Upper lobe of left lung (tissue), 6 donors: ENCODE measurements around the gene DDX31. TPM values are rescaled to one million over a fixed set of nuclear protein-coding genes. Genes with fewer than 3 reads are reported as not detected.

ENCODE experiments used
- ATAC-seq, 2 donors: fragments of 200-7000 bp; cut with Tn5 transposase; one replicate each; pipeline ENCODE4 v1.9.1; 2022; ENCODE audit warnings: mild to moderate bottlenecking in 2 of 2, moderate library complexity in 2 of 2; ENCODE audit not compliant: low FRiP score in 2 of 2
- DNase-seq, 2 donors: peaks; one replicate each; pipeline ENCODE4 v3.0.0-alpha.2; 2019 to 2020
- H3K27ac ChIP-seq, 4 donors: fragments of 200-600 bp; sonication (generic); one replicate each; pipeline ENCODE4 v1.5.1; 2016 to 2019
- H3K27me3 ChIP-seq, 4 donors: fragments of 200-600 bp; sonication (generic); one replicate each; pipeline ENCODE4 v1.5.1; 2017 to 2019
- H3K36me3 ChIP-seq, 4 donors: fragments of 200-600 bp; sonication (generic); one replicate each; pipeline ENCODE4 v1.5.1; 2016 to 2019
- H3K4me1 ChIP-seq, 4 donors: fragments of 200-600 bp; sonication (generic); one replicate each; pipeline ENCODE4 v1.5.1; 2018 to 2019
- H3K4me3 ChIP-seq, 4 donors: fragments of 200-600 bp; sonication (generic); one replicate each; pipeline ENCODE4 v1.5.1; 2017 to 2019; ENCODE audit warnings: mild to moderate bottlenecking in 2 of 4, moderate library complexity in 1 of 4
- H3K9me3 ChIP-seq, 4 donors: fragments of 200-600 bp; sonication (generic); one replicate each; pipeline ENCODE4 v1.5.1; 2018 to 2019
- EP300 ChIP-seq, 4 donors: sonication (generic); formaldehyde crosslinking; IDR thresholded peaks; one replicate each; pipeline ENCODE4 v1.5.1; 2017; ENCODE audit warnings: antibody characterized with exemption in 4 of 4, control low read depth in 2 of 4
- POLR2A ChIP-seq, 4 donors: fragments of 450-650 bp; IDR thresholded peaks; one replicate each; pipeline ENCODE4 v1.5.1; 2016 to 2017; ENCODE audit warnings: antibody characterized with exemption in 4 of 4, mild to moderate bottlenecking in 2 of 4
- POLR2AphosphoS5 ChIP-seq, 2 donors: sonication (generic); formaldehyde crosslinking; IDR thresholded peaks; one replicate each; pipeline ENCODE4 v1.5.1; 2017; ENCODE audit warnings: antibody characterized with exemption in 2 of 2
- WGBS, 2 donors: methylation state at CpG; one replicate each; pipeline ENCODE4 v1.1.5; 2017 to 2018; 5-methylcytosine and 5-hydroxymethylcytosine counted together
- total RNA-seq, 6 donors: library from RNA; depleted of rRNA in 4 of 6; stranded (reverse); fragments of >200 nt in 4 of 6; gene quantifications; one replicate each; pipeline versions ENCODE4 v1.1.0 to v1.2.1, GENCODE V29; 2016 to 2021
- TF ChIP-seq, protein P1 (sequence below), 6 experiments: fragments of 450-650 bp in 4 of 6; fragments of 200-600 bp in 2 of 6; sonication (generic) in 2 of 6; IDR thresholded peaks; one replicate each; pipeline ENCODE4 v1.5.1; 2016 to 2019; ENCODE audit warnings: antibody characterized with exemption in 6 of 6
- donor health status: DM: no; HTN: no; CAD: no; lungs with moderate emphysema.
- donor health status: DM: no; HTN: yes; CAD: no; lungs with severe emphysema.

Gene DDX31
- total RNA-seq, 6 donors from 2014 or later: 13.5 to 22.1 (median 18.8) TPM

DNA sequence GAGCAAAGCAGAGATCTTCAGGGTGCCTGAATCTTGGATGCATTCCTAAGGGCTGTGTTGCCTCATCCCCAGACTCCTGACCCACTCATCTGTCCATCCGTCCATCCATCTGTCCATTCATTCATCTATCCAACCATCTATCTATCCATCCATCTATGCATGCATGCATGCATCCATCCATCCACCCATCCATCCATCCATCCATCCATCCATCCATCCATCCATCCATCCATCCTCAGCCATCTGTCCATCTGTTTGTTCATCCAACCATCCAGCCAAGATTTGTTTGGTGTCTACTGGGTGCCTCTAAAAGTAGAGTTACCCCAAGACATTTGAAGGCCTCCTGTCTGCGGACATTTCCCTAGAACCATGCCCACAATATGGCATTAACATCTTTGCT lies 115.0 kb downstream of the DDX31 start:
- TF ChIP-seq EP300 (IDR thresholded peaks at IDR 0.05): no peak
- no peak for TF ChIP-seq POLR2A (IDR thresholded peaks at IDR 0.05)
- TF ChIP-seq POLR2AphosphoS5 (IDR thresholded peaks at IDR 0.05): no peak
- TF ChIP-seq, protein P1, sequence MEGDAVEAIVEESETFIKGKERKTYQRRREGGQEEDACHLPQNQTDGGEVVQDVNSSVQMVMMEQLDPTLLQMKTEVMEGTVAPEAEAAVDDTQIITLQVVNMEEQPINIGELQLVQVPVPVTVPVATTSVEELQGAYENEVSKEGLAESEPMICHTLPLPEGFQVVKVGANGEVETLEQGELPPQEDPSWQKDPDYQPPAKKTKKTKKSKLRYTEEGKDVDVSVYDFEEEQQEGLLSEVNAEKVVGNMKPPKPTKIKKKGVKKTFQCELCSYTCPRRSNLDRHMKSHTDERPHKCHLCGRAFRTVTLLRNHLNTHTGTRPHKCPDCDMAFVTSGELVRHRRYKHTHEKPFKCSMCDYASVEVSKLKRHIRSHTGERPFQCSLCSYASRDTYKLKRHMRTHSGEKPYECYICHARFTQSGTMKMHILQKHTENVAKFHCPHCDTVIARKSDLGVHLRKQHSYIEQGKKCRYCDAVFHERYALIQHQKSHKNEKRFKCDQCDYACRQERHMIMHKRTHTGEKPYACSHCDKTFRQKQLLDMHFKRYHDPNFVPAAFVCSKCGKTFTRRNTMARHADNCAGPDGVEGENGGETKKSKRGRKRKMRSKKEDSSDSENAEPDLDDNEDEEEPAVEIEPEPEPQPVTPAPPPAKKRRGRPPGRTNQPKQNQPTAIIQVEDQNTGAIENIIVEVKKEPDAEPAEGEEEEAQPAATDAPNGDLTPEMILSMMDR (IDR thresholded peaks at IDR 0.05): no peak
- no peaks in the 10 kb centered on the region for H3K4me1 ChIP-seq
- no peak overlapping the region for H3K4me3 ChIP-seq
- WGBS, 2 donors: 86 to 88% methylated on average over 2 of the region's 2 CpGs
- ATAC-seq (no peak), DNase-seq (no peak)
- no peaks in the 10 kb centered on the region for H3K27me3 ChIP-seq
- no peaks in the 10 kb centered on the region for H3K36me3 ChIP-seq
- H3K9me3 ChIP-seq: no peaks in the 10 kb centered on the region
- no peak overlapping the region for H3K27ac ChIP-seq

DNA sequence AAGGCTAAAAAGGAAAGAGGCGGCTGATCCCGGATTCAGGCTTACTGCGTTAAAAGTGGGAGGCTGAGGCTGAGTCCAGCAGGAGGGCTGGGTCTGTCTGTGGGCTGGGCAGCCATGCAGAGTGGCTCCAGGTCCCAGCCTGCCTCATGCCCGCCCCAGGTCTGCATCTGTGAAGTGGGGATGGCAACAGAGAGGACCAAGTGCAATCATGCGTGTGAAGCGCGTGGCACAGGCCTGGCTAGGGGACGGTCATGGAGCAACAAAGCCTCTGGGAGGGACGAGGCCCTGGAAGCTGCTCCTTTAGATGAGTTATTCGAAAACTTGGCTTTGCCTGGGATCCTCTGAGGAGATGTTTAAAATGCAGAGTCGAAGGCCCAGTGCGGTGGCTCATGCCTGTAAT lies 117.7 kb downstream of the DDX31 start:
- 92 to 93% methylated on average over 12 of the region's 12 CpGs for WGBS, 2 donors
- ATAC-seq (no peak), DNase-seq (no peak)
- H3K4me1 ChIP-seq: no peaks in the 10 kb centered on the region
- no peak overlapping the region for H3K4me3 ChIP-seq
- H3K9me3 ChIP-seq: no peaks in the 10 kb centered on the region
- TF ChIP-seq EP300 (IDR thresholded peaks at IDR 0.05) (no peak), POLR2AphosphoS5 (IDR thresholded peaks at IDR 0.05) (no peak), POLR2A (IDR thresholded peaks at IDR 0.05) (no peak)
- TF ChIP-seq, protein P1 (IDR thresholded peaks at IDR 0.05): no peak
- H3K36me3 ChIP-seq: no peaks in the 10 kb centered on the region
- H3K27ac ChIP-seq: no peak overlapping the region
- H3K27me3 ChIP-seq: no peaks in the 10 kb centered on the region

DNA sequence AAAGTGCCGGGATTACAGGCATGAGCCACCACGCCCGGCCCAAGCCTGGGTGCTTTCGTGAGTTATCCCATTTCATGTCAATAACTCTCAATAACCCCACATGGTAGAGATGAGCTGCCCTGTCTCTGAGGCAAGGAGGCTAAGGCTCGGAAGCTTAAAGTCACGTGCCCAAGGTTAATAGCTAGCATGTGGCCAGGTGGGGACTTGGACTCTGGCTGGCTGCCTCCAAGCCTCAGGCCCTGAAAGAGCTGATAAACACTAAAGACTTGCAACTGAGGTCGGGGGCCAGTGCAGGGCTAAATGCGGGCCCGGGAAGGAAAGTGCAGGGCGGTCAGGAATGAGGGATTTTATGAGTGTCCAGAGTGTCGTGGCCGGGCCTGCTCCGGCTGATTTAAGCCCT lies 118.2 kb downstream of the DDX31 start:
- Histone ChIP-seq H3K27ac (no peak overlapping the region), H3K36me3 (no peaks in the 10 kb centered on the region), H3K27me3 (no peaks in the 10 kb centered on the region), H3K4me3 (no peak overlapping the region), H3K4me1 (peaks cover 0 to 2% (median 0%) of the 10 kb centered on the region in 4 donors), H3K9me3 (no peaks in the 10 kb centered on the region)
- no peak for ATAC-seq
- 82 to 89% methylated on average over 13 of the region's 13 CpGs for WGBS, 2 donors
- TF ChIP-seq POLR2AphosphoS5 (IDR thresholded peaks at IDR 0.05) (no peak), POLR2A (IDR thresholded peaks at IDR 0.05) (no peak), EP300 (IDR thresholded peaks at IDR 0.05) (no peak)
- TF ChIP-seq, protein P1 (IDR thresholded peaks at IDR 0.05): no peak
- no peak for DNase-seq

DNA sequence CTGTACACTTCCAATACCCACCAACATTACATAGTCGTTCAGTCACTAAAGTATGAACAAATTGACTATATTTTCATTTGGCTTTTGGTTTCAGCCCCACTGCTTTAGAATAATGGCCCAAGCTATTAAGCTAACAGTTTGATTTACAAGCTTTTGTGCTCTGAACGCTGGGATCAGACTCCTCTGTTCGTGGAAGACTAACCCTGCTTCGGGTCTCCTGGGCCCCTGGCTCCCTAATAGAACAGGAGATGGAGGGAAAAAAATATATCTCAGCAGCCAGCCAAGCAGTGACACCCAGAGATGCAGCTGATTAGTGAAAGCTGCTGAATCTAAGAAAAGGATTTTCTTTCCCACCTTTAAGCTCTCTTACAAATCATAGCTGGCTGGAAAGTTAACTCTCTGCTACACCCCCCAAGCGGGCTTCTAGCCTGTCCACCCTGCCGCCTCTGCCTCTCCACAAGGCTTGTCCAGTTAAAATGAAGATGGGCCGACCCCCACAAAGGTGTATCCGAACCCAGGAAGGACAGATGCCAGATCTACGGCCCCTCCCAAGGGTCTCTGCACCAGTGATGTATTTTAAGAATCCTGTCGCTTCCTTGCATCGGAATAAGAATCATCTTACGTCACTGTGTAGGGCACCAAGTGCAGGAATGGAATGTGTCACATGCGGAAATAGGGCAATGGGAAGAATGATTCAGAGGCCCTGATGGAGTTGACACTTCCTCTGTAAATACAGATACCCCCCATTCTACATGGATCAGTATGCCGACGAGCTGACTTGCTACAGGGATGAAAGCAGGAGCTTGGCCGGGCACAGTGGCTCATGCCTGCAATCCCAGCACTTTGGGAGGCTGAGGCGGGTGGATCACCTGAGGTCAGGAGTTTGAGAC lies 120.8 kb downstream of the DDX31 start:
- Histone ChIP-seq H3K36me3 (no peaks in the 10 kb centered on the region), H3K27ac (no peak overlapping the region), H3K4me1 (peaks cover 0 to 7% (median 0%) of the 10 kb centered on the region in 4 donors), H3K27me3 (no peaks in the 10 kb centered on the region), H3K9me3 (no peaks in the 10 kb centered on the region), H3K4me3 (no peak overlapping the region)
- no peak for TF ChIP-seq POLR2A (IDR thresholded peaks at IDR 0.05)
- TF ChIP-seq, protein P1 (IDR thresholded peaks at IDR 0.05): no peak
- TF ChIP-seq POLR2AphosphoS5 (IDR thresholded peaks at IDR 0.05): no peak
- no peak for TF ChIP-seq EP300 (IDR thresholded peaks at IDR 0.05)
- no peak for DNase-seq
- WGBS, 2 donors: 51 to 63% methylated on average over 11 to 17 of the region's 17 CpGs
- no peak for ATAC-seq
